ENCODE data around the gene DDOST. TPM values are rescaled to one million over a fixed set of nuclear protein-coding genes. Genes with fewer than 3 reads are reported as not detected.

Gene DDOST
- total and polyA plus RNA-seq, 2 experiments from 2014 or later: 176 to 326 TPM

- Histone ChIP-seq H3K36me3 (no peaks in the 10 kb centered on the region), H3K27ac (peak overlapping the region; percentile 88), H3K4me3 (no peak overlapping the region), H3K27me3 (no peaks in the 10 kb centered on the region), H3K4me1 (ENCODE audit: low read depth) (no peaks in the 10 kb centered on the region), H3K9me3 (ENCODE audit: low read depth) (no peaks in the 10 kb centered on the region)
- peak in 1 of 2 donors; percentile 14 for DNase-seq (ENCODE audit: low read depth in 1 of 2, low spot score in 1 of 2)
- TF ChIP-seq CTCF (IDR thresholded peaks at IDR 0.05; ENCODE audit: low read depth, low read length): no peak
Measured at GRCh38 chr1:20697563-20697962, 36.4 kb upstream of the DDOST start.

- Histone ChIP-seq H3K27ac (peak overlapping the region; percentile 88), H3K27me3 (no peaks in the 10 kb centered on the region), H3K9me3 (ENCODE audit: low read depth) (no peaks in the 10 kb centered on the region), H3K36me3 (no peaks in the 10 kb centered on the region), H3K4me1 (ENCODE audit: low read depth) (no peaks in the 10 kb centered on the region), H3K4me3 (peak overlapping the region; percentile 39)
- peak; percentile 75 for TF ChIP-seq CTCF (IDR thresholded peaks at IDR 0.05; ENCODE audit: low read depth, low read length)
- peak; percentile 95 to 97 for DNase-seq (ENCODE audit: low read depth in 1 of 2, low spot score in 1 of 2)
Measured at GRCh38 chr1:20696397-20697333, 35.5 kb upstream of the DDOST start.

GRCh38 chr1:20695515-20695914 lies 34.3 kb upstream of the DDOST start:
- H3K4me3 ChIP-seq: no peak overlapping the region
- H3K4me1 ChIP-seq (ENCODE audit: low read depth): no peaks in the 10 kb centered on the region
- no peaks in the 10 kb centered on the region for H3K36me3 ChIP-seq
- no peak for TF ChIP-seq CTCF (IDR thresholded peaks at IDR 0.05; ENCODE audit: low read depth, low read length)
- no peaks in the 10 kb centered on the region for H3K9me3 ChIP-seq (ENCODE audit: low read depth)
- H3K27ac ChIP-seq: no peak overlapping the region
- H3K27me3 ChIP-seq: no peaks in the 10 kb centered on the region
- no peak for DNase-seq (ENCODE audit: low read depth in 1 of 2, low spot score in 1 of 2)

GRCh38 chr1:20693623-20694022 lies 32.5 kb upstream of the DDOST start:
- no peaks in the 10 kb centered on the region for H3K9me3 ChIP-seq (ENCODE audit: low read depth)

GRCh38 chr1:20691872-20692271 lies 30.7 kb upstream of the DDOST start:
- Histone ChIP-seq H3K4me1 (ENCODE audit: low read depth) (no peaks in the 10 kb centered on the region), H3K9me3 (ENCODE audit: low read depth) (no peaks in the 10 kb centered on the region), H3K4me3 (no peak overlapping the region), H3K27me3 (no peaks in the 10 kb centered on the region), H3K27ac (no peak overlapping the region), H3K36me3 (no peaks in the 10 kb centered on the region)
- TF ChIP-seq CTCF (IDR thresholded peaks at IDR 0.05; ENCODE audit: low read depth, low read length): no peak
- DNase-seq (ENCODE audit: low read depth in 1 of 2, low spot score in 1 of 2): no peak

More at GRCh38 chr1:20693623-20694022, 32.5 kb upstream of the DDOST start:
- Histone ChIP-seq H3K27me3 (no peaks in the 10 kb centered on the region), H3K4me3 (no peak overlapping the region), H3K36me3 (no peaks in the 10 kb centered on the region), H3K27ac (no peak overlapping the region), H3K4me1 (ENCODE audit: low read depth) (no peaks in the 10 kb centered on the region)
- DNase-seq (ENCODE audit: low read depth in 1 of 2, low spot score in 1 of 2): no peak
- TF ChIP-seq CTCF (IDR thresholded peaks at IDR 0.05; ENCODE audit: low read depth, low read length): no peak
